Choroid plexus epithelial cell (primary cell): ENCODE results near the gene RTL1.

Experiments used
- DNase-seq: peaks from one replicate; pipeline ENCODE4 v3.0.0-alpha.2; 2010; ENCODE audit warnings: low read depth
- H3K4me3 ChIP-seq: 2 replicates; pipeline ENCODE4 v1.5.1; 2011; ENCODE audit warnings: low read depth, mild to moderate bottlenecking, control low read depth, low read length, moderate library complexity
- TF ChIP-seq, protein P1 (sequence below): conservative IDR thresholded peaks from 2 replicates; pipeline ENCODE4 v1.5.1; 2011; ENCODE audit warnings: low read depth, mild to moderate bottlenecking, control low read depth, inconsistent platforms, low read length, moderate library complexity

Gene RTL1

DNA sequence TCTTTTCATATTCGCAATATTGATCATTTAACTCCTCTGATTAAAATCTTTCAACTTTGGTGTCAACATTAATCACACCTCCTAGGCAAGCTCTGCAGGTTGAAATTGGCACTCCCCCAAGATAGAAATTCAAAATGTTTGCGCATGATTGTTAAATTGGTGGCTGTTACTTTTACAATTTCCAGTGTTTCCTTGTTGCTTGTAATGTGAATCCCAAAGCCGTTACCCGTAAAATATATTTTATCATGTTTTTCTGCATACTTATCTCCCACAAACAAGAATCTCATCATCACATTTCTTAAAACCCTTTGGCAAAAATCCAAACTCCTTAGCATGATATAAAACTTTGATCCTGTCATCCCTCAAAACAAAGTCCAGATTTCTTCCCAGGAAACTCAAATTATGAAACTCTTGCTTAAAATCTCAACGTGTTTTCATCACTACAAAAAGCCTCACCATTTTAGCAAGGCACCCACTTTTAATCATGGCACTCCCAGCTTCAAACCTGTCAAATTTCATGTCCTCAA, 14.7 kb downstream of the RTL1 start:
- peak; percentile 32 for DNase-seq
- no peak overlapping the region for H3K4me3 ChIP-seq
- TF ChIP-seq, protein P1, sequence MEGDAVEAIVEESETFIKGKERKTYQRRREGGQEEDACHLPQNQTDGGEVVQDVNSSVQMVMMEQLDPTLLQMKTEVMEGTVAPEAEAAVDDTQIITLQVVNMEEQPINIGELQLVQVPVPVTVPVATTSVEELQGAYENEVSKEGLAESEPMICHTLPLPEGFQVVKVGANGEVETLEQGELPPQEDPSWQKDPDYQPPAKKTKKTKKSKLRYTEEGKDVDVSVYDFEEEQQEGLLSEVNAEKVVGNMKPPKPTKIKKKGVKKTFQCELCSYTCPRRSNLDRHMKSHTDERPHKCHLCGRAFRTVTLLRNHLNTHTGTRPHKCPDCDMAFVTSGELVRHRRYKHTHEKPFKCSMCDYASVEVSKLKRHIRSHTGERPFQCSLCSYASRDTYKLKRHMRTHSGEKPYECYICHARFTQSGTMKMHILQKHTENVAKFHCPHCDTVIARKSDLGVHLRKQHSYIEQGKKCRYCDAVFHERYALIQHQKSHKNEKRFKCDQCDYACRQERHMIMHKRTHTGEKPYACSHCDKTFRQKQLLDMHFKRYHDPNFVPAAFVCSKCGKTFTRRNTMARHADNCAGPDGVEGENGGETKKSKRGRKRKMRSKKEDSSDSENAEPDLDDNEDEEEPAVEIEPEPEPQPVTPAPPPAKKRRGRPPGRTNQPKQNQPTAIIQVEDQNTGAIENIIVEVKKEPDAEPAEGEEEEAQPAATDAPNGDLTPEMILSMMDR = no peak

DNA sequence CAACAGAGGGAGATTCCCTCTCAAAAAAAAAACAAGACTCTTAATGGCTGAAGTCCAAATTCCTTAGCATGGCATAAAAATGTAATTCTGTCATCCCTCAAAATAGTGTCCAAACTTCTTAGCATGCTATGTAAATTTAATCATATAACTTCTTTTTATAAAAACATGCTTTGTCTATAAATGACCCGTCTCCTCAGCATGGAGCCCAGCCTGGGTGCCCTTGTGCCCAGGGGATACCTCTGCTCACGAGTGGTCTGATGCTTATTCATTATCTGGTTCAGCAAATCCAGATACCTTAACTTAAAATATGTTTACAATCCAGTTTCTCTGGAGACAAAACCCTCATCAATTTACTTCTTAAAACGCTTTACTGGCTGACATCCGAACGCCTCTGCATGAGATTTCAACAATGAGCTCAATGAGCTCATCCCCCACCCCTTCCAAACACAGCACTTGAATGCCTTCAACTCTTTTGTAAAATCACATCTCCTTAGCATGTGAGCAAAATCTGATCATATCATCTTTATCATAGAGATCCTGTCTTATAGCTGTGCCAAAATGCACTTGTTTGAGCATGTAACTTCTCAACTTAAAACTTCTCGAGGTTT, 15.7 kb downstream of the RTL1 start:
- no peak for DNase-seq

DNA sequence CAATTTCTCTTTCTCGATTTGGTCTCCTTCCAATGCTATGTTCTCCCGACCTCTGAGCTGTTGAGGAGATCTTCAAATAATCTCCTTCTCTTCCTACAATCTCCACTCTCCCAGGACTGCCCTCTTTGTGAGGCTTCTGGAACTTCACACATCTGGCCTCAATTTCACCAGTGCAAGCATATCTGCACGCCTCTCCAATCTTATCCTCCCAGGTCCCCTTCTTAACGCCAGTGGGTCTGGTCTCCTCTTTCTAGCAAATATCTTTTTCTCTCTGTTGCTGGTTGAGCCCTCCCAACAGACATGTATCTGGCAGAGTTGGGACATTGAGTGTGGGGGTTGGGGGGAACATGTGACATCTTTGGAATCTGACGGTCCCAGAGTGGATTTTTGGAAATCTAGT, 17.9 kb downstream of the RTL1 start:
- DNase-seq = peak; percentile 23
- no peak overlapping the region for H3K4me3 ChIP-seq
- TF ChIP-seq, protein P1 = peak; percentile 21

More for the DNA sequence above, 15.7 kb downstream of the RTL1 start:
- TF ChIP-seq, protein P1 = no peak
- no peak overlapping the region for H3K4me3 ChIP-seq

DNA sequence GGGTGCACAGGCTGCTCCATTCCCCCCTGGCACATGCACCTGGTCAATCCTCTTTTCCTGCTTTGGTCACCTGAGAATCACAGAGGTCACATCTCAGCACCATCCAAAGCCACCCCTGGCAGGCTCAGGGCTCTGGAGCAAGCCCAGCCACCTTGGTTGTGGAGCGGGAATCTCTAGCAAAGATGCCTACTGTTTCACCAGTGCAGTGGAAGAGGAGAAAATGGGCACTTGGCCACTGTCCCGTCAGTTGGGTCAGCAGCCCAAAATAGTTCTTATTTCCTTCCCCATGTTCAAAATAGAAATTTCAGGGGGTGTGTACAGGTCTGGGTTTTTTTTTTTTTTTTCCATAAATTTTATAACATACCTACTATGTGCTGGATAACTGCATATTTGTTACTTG, 18.3 kb downstream of the RTL1 start:
- H3K4me3 ChIP-seq = no peak overlapping the region
- TF ChIP-seq, protein P1 = no peak
- DNase-seq = no peak

DNA sequence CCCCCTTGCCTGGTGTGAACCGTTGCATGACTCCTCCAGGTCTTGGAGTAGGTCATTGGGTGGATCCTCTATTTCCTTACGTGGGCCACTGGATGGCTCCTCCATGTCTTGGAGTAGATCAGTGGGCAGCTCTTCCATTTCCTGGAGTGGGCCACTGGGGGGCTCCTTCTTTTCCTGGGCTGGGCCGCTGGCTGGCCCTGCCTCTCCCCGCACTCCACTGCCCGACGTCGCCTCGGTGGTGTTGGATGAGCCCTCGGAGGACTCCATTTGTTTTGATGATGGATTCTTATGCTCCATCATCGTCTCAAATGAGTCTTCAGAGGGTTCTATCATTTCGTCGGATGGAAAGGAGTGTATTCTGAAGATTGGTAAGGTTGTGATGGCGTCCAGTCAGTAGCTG, 19.1 kb downstream of the RTL1 start:
- no peak overlapping the region for H3K4me3 ChIP-seq
- no peak for DNase-seq
- TF ChIP-seq, protein P1 = no peak

DNA sequence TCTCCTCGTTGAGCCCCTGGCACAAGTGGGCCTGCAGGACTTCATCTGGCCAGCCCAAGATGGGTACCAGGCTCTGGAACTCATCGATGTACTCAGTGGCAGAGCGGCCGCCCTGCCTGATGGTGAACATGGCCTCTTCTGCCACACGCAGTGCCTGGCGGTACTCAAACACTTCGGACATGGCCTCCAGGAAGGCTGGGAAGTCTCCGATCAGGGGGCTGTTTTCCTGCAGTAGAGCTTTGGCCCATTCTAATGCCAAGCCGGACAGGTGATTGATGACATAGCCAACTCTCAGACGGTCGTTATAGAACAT, 19.8 kb downstream of the RTL1 start:
- no peak overlapping the region for H3K4me3 ChIP-seq
- TF ChIP-seq, protein P1 = no peak
- DNase-seq = no peak
